HG03521 (cell line): ENCODE results near the gene OCSTAMP.

Experiments used
- ATAC-seq: cut with Tn5 transposase; IDR thresholded peaks from one replicate; pipeline ENCODE4 v1.9.1; 2021; ENCODE audit warnings: mild to moderate bottlenecking, moderate library complexity; ENCODE audit not compliant: unreplicated experiment

Gene OCSTAMP

GRCh38 chr20:46550461-46550860, at the start of gene OCSTAMP:
Gene OCSTAMP (minus strand): TSS chr20:46550654. CDS start chr20:46550560, 94 bp downstream.
- no peak for ATAC-seq

GRCh38 chr20:46599227-46599987, 49.0 kb upstream of the OCSTAMP start:
- ATAC-seq: no peak

- no peak for ATAC-seq
Measured at GRCh38 chr20:46595933-46596332, 45.5 kb upstream of the OCSTAMP start.

- ATAC-seq: no peak
Measured at GRCh38 chr20:46594725-46595124, 44.3 kb upstream of the OCSTAMP start.

- no peak for ATAC-seq
Measured at GRCh38 chr20:46592580-46593362, 42.3 kb upstream of the OCSTAMP start.

- no peak for ATAC-seq
Measured at GRCh38 chr20:46590443-46590842, 40.0 kb upstream of the OCSTAMP start.

- no peak for ATAC-seq
Measured at GRCh38 chr20:46588532-46589511, 38.4 kb upstream of the OCSTAMP start.

- ATAC-seq: no peak
Measured at GRCh38 chr20:46587986-46588385, 37.5 kb upstream of the OCSTAMP start.

GRCh38 chr20:46586724-46587123, 36.3 kb upstream of the OCSTAMP start:
- ATAC-seq: no peak

- ATAC-seq: no peak
Measured at GRCh38 chr20:46584508-46584907, 34.1 kb upstream of the OCSTAMP start.

GRCh38 chr20:46583411-46584214, 33.2 kb upstream of the OCSTAMP start:
- no peak for ATAC-seq

- ATAC-seq: no peak
Measured at GRCh38 chr20:46582648-46583047, 32.2 kb upstream of the OCSTAMP start.

- ATAC-seq: no peak
Measured at GRCh38 chr20:46581391-46581790, 30.9 kb upstream of the OCSTAMP start.

GRCh38 chr20:46580613-46581205, 30.3 kb upstream of the OCSTAMP start:
- no peak for ATAC-seq

GRCh38 chr20:46578745-46579144, 28.3 kb upstream of the OCSTAMP start:
- no peak for ATAC-seq

- ATAC-seq: no peak
Measured at GRCh38 chr20:46576774-46577395, 26.4 kb upstream of the OCSTAMP start.

- no peak for ATAC-seq
Measured at GRCh38 chr20:46575937-46576461, 25.5 kb upstream of the OCSTAMP start.

- no peak for ATAC-seq
Measured at GRCh38 chr20:46575394-46575793, 24.9 kb upstream of the OCSTAMP start.
